Thyroid gland (tissue), 4 donors: ENCODE measurements around the gene KLK2. TPM values are rescaled to one million over a fixed set of nuclear protein-coding genes. Genes with fewer than 3 reads are reported as not detected.

Experiments used
- DNase-seq, 2 donors: peaks; one replicate each; pipeline ENCODE4 v3.0.0-alpha.2; 2019
- H3K27ac ChIP-seq, 3 donors: fragments of 200-600 bp; sonication (generic); 1 replicate in 2 of 3; 2 replicates in 1 of 3; pipeline ENCODE4 v1.5.1; 2016 to 2019; ENCODE audit warnings: mild to moderate bottlenecking in 1 of 3, moderate library complexity in 1 of 3
- H3K27me3 ChIP-seq: fragments of 200-600 bp; sonication (generic); one replicate; pipeline ENCODE4 v1.5.1; 2019
- H3K36me3 ChIP-seq, 2 donors: fragments of 200-600 bp; sonication (generic); one replicate each; pipeline ENCODE4 v1.5.1; 2016 to 2019
- H3K4me1 ChIP-seq, 2 donors: fragments of 200-600 bp; sonication (generic); one replicate each; pipeline ENCODE4 v1.5.1; 2017 to 2019
- H3K4me3 ChIP-seq, 3 donors: fragments of 200-600 bp; sonication (generic); replicated peaks in 1 of 3; 1 replicate in 2 of 3; 2 replicates in 1 of 3; pipeline ENCODE4 v1.5.1; 2016; ENCODE audit warnings: mild to moderate bottlenecking in 1 of 3
- H3K9me3 ChIP-seq: fragments of 200-600 bp; sonication (generic); one replicate; pipeline ENCODE4 v1.5.1; 2017
- CTCF ChIP-seq, 6 experiments: fragments of 200-600 bp in 3 of 6; fragments of 450-650 bp in 3 of 6; sonication (generic) in 3 of 6; IDR thresholded peaks; one replicate each; pipeline ENCODE4 v1.5.1; 2016 to 2019; ENCODE audit warnings: antibody characterized with exemption in 6 of 6, mild to moderate bottlenecking in 2 of 6, inconsistent platforms in 1 of 6, moderate library complexity in 1 of 6
- POLR2A ChIP-seq, 2 donors: fragments of 450-650 bp; IDR thresholded peaks; one replicate each; pipeline ENCODE4 v1.6.1; 2017; ENCODE audit warnings: antibody characterized with exemption in 2 of 2, mild to moderate bottlenecking in 2 of 2, moderate library complexity in 1 of 2
- WGBS, 2 donors: methylation state at CpG; one replicate each; pipeline ENCODE4 v1.1.5; 2017; 5-methylcytosine and 5-hydroxymethylcytosine counted together
- intact Hi-C: fragments of 100-400 bp; cut with DNase I; formaldehyde crosslinking; loops from one replicate; pipeline ENCODE4 v1.15.1; 2023
- total RNA-seq, 4 donors: library from RNA; depleted of rRNA; stranded (reverse); fragments of >200 nt; gene quantifications; one replicate each; pipeline ENCODE4 v1.2.3, GENCODE V29; 2016

KLK2 gene
- total RNA-seq, 4 donors from 2014 or later, result 2.8 to 11.0 (median 5.0) TPM

- Histone ChIP-seq H3K4me3 (no peak within 1 kb of the TSS), H3K27me3 (no peaks in the 10 kb centered on the region), H3K27ac (no peak within 1 kb of the TSS), H3K36me3 (no peaks in the 10 kb centered on the region), H3K4me1 (peaks cover 6 to 12% of the 10 kb centered on the region in 2 donors), H3K9me3 (no peaks in the 10 kb centered on the region)
- TF ChIP-seq CTCF (IDR thresholded peaks at IDR 0.05), result no peak
- no peak for TF ChIP-seq POLR2A (IDR thresholded peaks at IDR 0.05)
- intact Hi-C loops, result no loop called here
- DNase-seq, result no peak
- WGBS, 2 donors, result 64 to 75% methylated on average over 9 of the region's 9 CpGs
Observed at GRCh38 chr19:50911206-50912101, 38.2 kb downstream of the KLK2 start, which contains the start of gene KLK4. TSS of gene KLK4 (minus strand) at chr19:50911395. CDS start at chr19:50910738, 657 bp downstream.

- no peak for DNase-seq
- Histone ChIP-seq H3K27ac (no peak overlapping the region), H3K36me3 (no peaks in the 10 kb centered on the region), H3K9me3 (no peaks in the 10 kb centered on the region), H3K4me3 (no peak overlapping the region), H3K4me1 (peaks cover 6 to 12% of the 10 kb centered on the region in 2 donors), H3K27me3 (no peaks in the 10 kb centered on the region)
- intact Hi-C loops, result no loop called here
- 17 to 18% methylated on average over 21 of the region's 21 CpGs for WGBS, 2 donors
- TF ChIP-seq CTCF (IDR thresholded peaks at IDR 0.05), result no peak
- TF ChIP-seq POLR2A (IDR thresholded peaks at IDR 0.05), result no peak
Observed at GRCh38 chr19:50912102-50912599, 38.9 kb downstream of the KLK2 start.

- H3K4me1 ChIP-seq, result peaks cover 6 to 12% of the 10 kb centered on the region in 2 donors
- H3K27me3 ChIP-seq, result no peaks in the 10 kb centered on the region
- no peak overlapping the region for H3K4me3 ChIP-seq
- intact Hi-C loops, result no loop called here
- no peak overlapping the region for H3K27ac ChIP-seq
- H3K36me3 ChIP-seq, result no peaks in the 10 kb centered on the region
- TF ChIP-seq POLR2A (IDR thresholded peaks at IDR 0.05), result no peak
- TF ChIP-seq CTCF (IDR thresholded peaks at IDR 0.05), result no peak
- H3K9me3 ChIP-seq, result no peaks in the 10 kb centered on the region
- 10 to 12% methylated on average over 21 to 29 of the region's 29 CpGs for WGBS, 2 donors
- DNase-seq, result no peak
Observed at GRCh38 chr19:50912727-50913716, 39.8 kb downstream of the KLK2 start.

GRCh38 chr19:50916069-50916468 is 42.8 kb downstream of the KLK2 start:
- intact Hi-C loops, result no loop called here
- 74 to 88% methylated on average over 1 to 2 of the region's 2 CpGs for WGBS, 2 donors

More at GRCh38 chr19:50916069-50916468, 42.8 kb downstream of the KLK2 start:
- DNase-seq, result no peak
- TF ChIP-seq CTCF (IDR thresholded peaks at IDR 0.05), result no peak
- TF ChIP-seq POLR2A (IDR thresholded peaks at IDR 0.05), result no peak
- Histone ChIP-seq H3K27me3 (no peaks in the 10 kb centered on the region), H3K36me3 (no peaks in the 10 kb centered on the region), H3K9me3 (no peaks in the 10 kb centered on the region), H3K4me3 (no peak overlapping the region), H3K27ac (no peak overlapping the region), H3K4me1 (peaks cover 0 to 10% of the 10 kb centered on the region in 2 donors)
